Endodermal cell (in vitro differentiated cells): Measurements from ENCODE around the gene DOCK2. TPM values are rescaled to one million over a fixed set of nuclear protein-coding genes. Genes with fewer than 3 reads are reported as not detected.
A peak's percentile ranks its signal among the peaks of the same experiment; 100 is the strongest.

Experiments
- DNase-seq: peaks from one replicate; pipeline ENCODE4 v3.0.0-alpha.2; 2017
- H3K27ac ChIP-seq: 2 replicates; pipeline ENCODE4 v1.5.1; 2013; ENCODE audit warnings: mild to moderate bottlenecking, low read depth, low read length, moderate library complexity
- H3K27me3 ChIP-seq: 2 replicates; pipeline ENCODE4 v1.6.1; 2013; ENCODE audit warnings: mild to moderate bottlenecking, low read length, moderate library complexity; ENCODE audit not compliant: insufficient read depth, control insufficient read depth, poor library complexity, severe bottlenecking
- H3K36me3 ChIP-seq: 2 replicates; pipeline ENCODE4 v1.7.0; 2013; ENCODE audit warnings: mild to moderate bottlenecking, low read length, moderate library complexity; ENCODE audit not compliant: control insufficient read depth, insufficient read depth
- H3K4me1 ChIP-seq: one replicate; pipeline ENCODE4 v1.7.0; 2013; ENCODE audit warnings: low read length; ENCODE audit not compliant: control insufficient read depth, insufficient read depth
- H3K4me3 ChIP-seq: 2 replicates; pipeline ENCODE4 v1.5.1; 2013; ENCODE audit warnings: mild to moderate bottlenecking, low read length, moderate library complexity
- H3K9ac ChIP-seq: 2 replicates; pipeline ENCODE4 v1.6.1; 2013; ENCODE audit warnings: mild to moderate bottlenecking, low read length, moderate library complexity; ENCODE audit not compliant: poor library complexity, severe bottlenecking; ENCODE audit errors: extremely low read depth
- H3K9me3 ChIP-seq: 2 replicates; pipeline ENCODE4 v1.6.1; 2013; ENCODE audit warnings: mild to moderate bottlenecking, low read length, moderate library complexity; ENCODE audit not compliant: control insufficient read depth
- H3K27ac Mint-ChIP-seq: 2 replicates; pipeline ENCODE4 v1.8.0; 2020; ENCODE audit warnings: mixed read lengths
- H3K27me3 Mint-ChIP-seq: 2 replicates; pipeline ENCODE4 v1.8.0; 2021; ENCODE audit warnings: mild to moderate bottlenecking, mixed read lengths; ENCODE audit not compliant: insufficient read depth
- H3K36me3 Mint-ChIP-seq: 2 replicates; pipeline ENCODE4 v1.8.0; 2020; ENCODE audit warnings: low read depth, mixed read lengths
- H3K4me1 Mint-ChIP-seq: 2 replicates; pipeline ENCODE4 v1.8.0; 2020; ENCODE audit warnings: mixed read lengths
- H3K4me3 Mint-ChIP-seq: 2 replicates; pipeline ENCODE4 v1.8.0; 2020; ENCODE audit warnings: mild to moderate bottlenecking, moderate library complexity, mixed read lengths
- H3K9me3 Mint-ChIP-seq: 2 replicates; pipeline ENCODE4 v1.8.0; 2020; ENCODE audit warnings: mild to moderate bottlenecking, mixed read lengths
- WGBS, 2 experiments: methylation state at CpG; one replicate each; pipeline versions ENCODE4 v1.1.5 to v1.1.7; 2013; ENCODE audit warnings: missing lambda C conversion rate in 2 of 2, mixed read lengths in 1 of 2; ENCODE audit not compliant: insufficient coverage in 1 of 2, insufficient read length in 1 of 2; 5-methylcytosine and 5-hydroxymethylcytosine counted together
- total RNA-seq, 2 donors: library from RNA; stranded (reverse); fragmentation: NEBNext Ultra II Directional in 1 of 2; extraction: Animal tissue kit (Norgen Biotek cat#: 25700) in 1 of 2; gene quantifications; 2 replicates in 1 of 2; 3 replicates in 1 of 2; pipeline ENCODE4 v1.2.1, GENCODE V29; 2021
- TF ChIP-seq, protein P1 (sequence below): fragments of 200-600 bp; sonication (generic); conservative IDR thresholded peaks from 2 replicates; pipeline ENCODE4 v1.5.0; 2021; ENCODE audit warnings: antibody characterized with exemption, mild to moderate bottlenecking

DOCK2 gene
- total RNA-seq, 2 donors from 2014 or later, result 2.6 to 3.9 TPM

DNA sequence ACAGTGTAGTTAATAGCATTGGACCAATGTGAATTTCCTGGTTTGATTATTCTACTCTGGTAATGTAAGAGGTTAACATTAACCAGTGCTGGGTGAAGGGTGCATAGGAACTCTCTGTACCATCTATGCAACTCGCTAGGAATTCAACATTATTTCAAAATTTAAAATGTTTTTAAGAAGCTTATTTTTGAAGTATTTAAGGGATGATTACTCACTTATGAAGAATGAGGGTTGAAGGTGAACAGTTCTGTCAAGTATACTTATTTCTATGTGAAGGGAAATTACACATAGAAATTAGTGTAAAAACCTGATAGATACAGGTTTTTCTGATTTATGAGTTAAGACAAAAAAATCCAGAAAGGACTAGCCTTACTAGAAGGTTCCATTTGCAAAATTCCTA, 177.4 kb downstream of the DOCK2 start:
- peaks cover 3% of the 10 kb centered on the region for H3K4me1 ChIP-seq
- WGBS, 2 experiments, result no CpG with 5 or more reads among the region's 1 CpG
- Mint-ChIP-seq H3K4me1 (peaks cover 8% of the 10 kb centered on the region), H3K27ac (no peak overlapping the region), H3K27me3 (no peaks in the 10 kb centered on the region), H3K4me3 (no peak overlapping the region), H3K36me3 (no peaks in the 10 kb centered on the region), H3K9me3 (peaks cover 4% of the 10 kb centered on the region)
- no peaks in the 10 kb centered on the region for H3K36me3 ChIP-seq
- H3K4me3 ChIP-seq, result no peak overlapping the region
- no peaks in the 10 kb centered on the region for H3K9me3 ChIP-seq
- TF ChIP-seq, protein P1, sequence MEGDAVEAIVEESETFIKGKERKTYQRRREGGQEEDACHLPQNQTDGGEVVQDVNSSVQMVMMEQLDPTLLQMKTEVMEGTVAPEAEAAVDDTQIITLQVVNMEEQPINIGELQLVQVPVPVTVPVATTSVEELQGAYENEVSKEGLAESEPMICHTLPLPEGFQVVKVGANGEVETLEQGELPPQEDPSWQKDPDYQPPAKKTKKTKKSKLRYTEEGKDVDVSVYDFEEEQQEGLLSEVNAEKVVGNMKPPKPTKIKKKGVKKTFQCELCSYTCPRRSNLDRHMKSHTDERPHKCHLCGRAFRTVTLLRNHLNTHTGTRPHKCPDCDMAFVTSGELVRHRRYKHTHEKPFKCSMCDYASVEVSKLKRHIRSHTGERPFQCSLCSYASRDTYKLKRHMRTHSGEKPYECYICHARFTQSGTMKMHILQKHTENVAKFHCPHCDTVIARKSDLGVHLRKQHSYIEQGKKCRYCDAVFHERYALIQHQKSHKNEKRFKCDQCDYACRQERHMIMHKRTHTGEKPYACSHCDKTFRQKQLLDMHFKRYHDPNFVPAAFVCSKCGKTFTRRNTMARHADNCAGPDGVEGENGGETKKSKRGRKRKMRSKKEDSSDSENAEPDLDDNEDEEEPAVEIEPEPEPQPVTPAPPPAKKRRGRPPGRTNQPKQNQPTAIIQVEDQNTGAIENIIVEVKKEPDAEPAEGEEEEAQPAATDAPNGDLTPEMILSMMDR, result no peak
- H3K27ac ChIP-seq, result no peak overlapping the region
- H3K9ac ChIP-seq, result no peak overlapping the region
- H3K27me3 ChIP-seq, result no peaks in the 10 kb centered on the region
- no peak for DNase-seq

DNA sequence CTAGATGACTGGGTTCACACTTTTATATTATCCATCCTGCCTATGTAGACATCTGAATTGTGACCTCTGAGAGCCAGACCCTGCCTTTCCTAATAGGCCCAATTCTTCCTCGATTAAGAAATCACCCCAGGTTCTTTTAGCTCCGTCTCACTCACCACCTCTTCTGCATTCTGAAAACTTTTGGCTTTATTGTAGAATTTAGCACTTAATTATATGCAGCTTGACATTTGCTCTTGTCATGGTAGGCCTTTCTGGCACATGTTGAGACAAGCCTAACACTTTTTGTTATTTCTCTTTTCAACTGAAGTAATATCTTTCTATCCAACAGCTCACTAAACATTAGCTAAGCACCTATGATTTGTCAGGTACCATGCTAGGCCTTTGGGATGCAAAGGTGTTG, 180.0 kb downstream of the DOCK2 start:
- Histone ChIP-seq H3K4me1 (no peaks in the 10 kb centered on the region), H3K27me3 (no peaks in the 10 kb centered on the region), H3K27ac (no peak overlapping the region), H3K9ac (no peak overlapping the region), H3K4me3 (no peak overlapping the region), H3K36me3 (no peaks in the 10 kb centered on the region), H3K9me3 (no peaks in the 10 kb centered on the region)
- no peaks in the 10 kb centered on the region for H3K27me3 Mint-ChIP-seq
- no peak for DNase-seq
- WGBS, 2 experiments, result 92 to 100% methylated on average over 1 to 2 of the region's 2 CpGs
- H3K36me3 Mint-ChIP-seq, result no peaks in the 10 kb centered on the region
- H3K4me1 Mint-ChIP-seq, result peaks cover 2% of the 10 kb centered on the region
- no peak overlapping the region for H3K4me3 Mint-ChIP-seq
- H3K27ac Mint-ChIP-seq, result no peak overlapping the region
- TF ChIP-seq, protein P1, result no peak
- H3K9me3 Mint-ChIP-seq, result peaks cover 4% of the 10 kb centered on the region

DNA sequence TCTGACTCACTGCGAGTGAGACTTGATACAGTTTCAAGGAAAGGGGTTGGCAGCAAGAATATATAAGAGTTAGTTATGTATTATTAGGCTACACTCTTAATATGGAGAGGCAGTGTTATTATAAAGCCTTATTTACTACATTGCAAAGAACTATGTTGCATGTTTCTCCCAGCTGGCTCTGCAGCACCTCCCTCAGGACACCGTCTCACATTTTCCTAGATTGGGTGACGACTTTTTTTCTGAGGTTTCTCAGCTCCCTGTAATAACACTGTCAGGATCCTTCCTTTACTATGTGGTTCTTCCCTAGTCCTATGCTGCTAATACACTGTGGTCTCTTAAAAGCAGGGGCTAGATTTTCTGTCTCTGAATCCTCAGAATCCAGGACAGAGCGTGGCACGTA, 189.5 kb downstream of the DOCK2 start:
- no peaks in the 10 kb centered on the region for H3K4me1 Mint-ChIP-seq
- no peaks in the 10 kb centered on the region for H3K27me3 Mint-ChIP-seq
- TF ChIP-seq, protein P1, result peak; percentile 72
- H3K36me3 Mint-ChIP-seq, result no peaks in the 10 kb centered on the region
- Histone ChIP-seq H3K36me3 (no peaks in the 10 kb centered on the region), H3K27me3 (no peaks in the 10 kb centered on the region), H3K4me3 (no peak overlapping the region), H3K27ac (no peak overlapping the region), H3K4me1 (no peaks in the 10 kb centered on the region), H3K9me3 (no peaks in the 10 kb centered on the region), H3K9ac (no peak overlapping the region)
- WGBS, 2 experiments, result 59 to 72% methylated on average over 2 to 5 of the region's 5 CpGs
- H3K4me3 Mint-ChIP-seq, result no peak overlapping the region
- DNase-seq, result peak; percentile 64
- H3K9me3 Mint-ChIP-seq, result peaks cover 15% of the 10 kb centered on the region
- H3K27ac Mint-ChIP-seq, result no peak overlapping the region
